Ovary (tissue), 9 donors: ENCODE data around the gene FNTB. TPM values are rescaled to one million over a fixed set of nuclear protein-coding genes. Genes with fewer than 3 reads are reported as not detected.

Experiments used
- DNase-seq, 5 donors: peaks; one replicate each; pipeline ENCODE4 v3.0.0-alpha.2; 2019 to 2020
- H3K27ac ChIP-seq, 2 donors: fragments of 200-600 bp; one replicate each; pipeline versions ENCODE4 v1.5.1 to v1.8.0; 2019 to 2022
- H3K27me3 ChIP-seq: fragments of 200-600 bp; one replicate; pipeline ENCODE4 v1.8.0; 2022
- H3K36me3 ChIP-seq: fragments of 200-600 bp; sonication (generic); one replicate; pipeline ENCODE4 v1.5.1; 2019
- H3K4me1 ChIP-seq: one replicate; pipeline ENCODE4 v1.8.1; 2013; ENCODE audit warnings: mild to moderate bottlenecking, moderate library complexity; ENCODE audit not compliant: insufficient read depth
- H3K4me3 ChIP-seq: fragments of 200-600 bp; sonication (generic); one replicate; pipeline ENCODE4 v1.5.1; 2017
- H3K9me3 ChIP-seq, 2 donors: fragments of 200-600 bp in 1 of 2; sonication (generic) in 1 of 2; one replicate each; pipeline versions ENCODE4 v1.5.1 to v1.8.1; 2013 to 2019; ENCODE audit warnings: mild to moderate bottlenecking in 1 of 2, moderate library complexity in 1 of 2
- CTCF ChIP-seq, 3 donors: fragments of 450-650 bp in 2 of 3; fragments of 200-600 bp in 1 of 3; IDR thresholded peaks; one replicate each; pipeline versions ENCODE4 v1.5.1 to v1.8.0; 2016 to 2022; ENCODE audit warnings: antibody characterized with exemption in 3 of 3, mild to moderate bottlenecking in 1 of 3
- EP300 ChIP-seq: sonication (generic); formaldehyde crosslinking; IDR thresholded peaks from one replicate; pipeline ENCODE4 v1.6.1; 2017; ENCODE audit warnings: antibody characterized with exemption
- POLR2A ChIP-seq: fragments of 450-650 bp; IDR thresholded peaks from one replicate; pipeline ENCODE4 v1.6.1; 2017; ENCODE audit warnings: antibody characterized with exemption, mild to moderate bottlenecking, moderate library complexity
- WGBS, 3 donors: extraction: QIAGEN DNeasy Blood & Tissue Kit in 1 of 3; methylation state at CpG; one replicate each; pipeline versions ENCODE4 v1.1.5 to v1.1.7; 2013 to 2017; 5-methylcytosine and 5-hydroxymethylcytosine counted together
- intact Hi-C, 4 donors: fragments of 100-400 bp; cut with DNase I; formaldehyde crosslinking; loops; one replicate each; pipeline versions ENCODE4 v1.11.0 to v1.15.1; 2022 to 2023
- polyA plus RNA-seq, 2 donors: library from polyadenylated mRNA; stranded (reverse); fragments of 200-250 nt in 1 of 2; fragments of 350-450 nt in 1 of 2; fragmentation: Illumina TruSeq in 1 of 2; extraction: RNeasy Lipid Tissue Mini Kit (QIAGEN cat#74804) in 1 of 2; gene quantifications; one replicate each; pipeline ENCODE4 v1.2.3, GENCODE V29; 2013 to 2014
- total RNA-seq, 7 donors: library from RNA; depleted of rRNA in 2 of 7; stranded (reverse); fragments of >200 nt in 2 of 7; fragmentation: NEBNext Ultra II Directional in 3 of 7; extraction: Animal tissue kit (Norgen Biotek cat#: 25700) in 3 of 7; gene quantifications; one replicate each; pipeline versions ENCODE4 v1.1.0 to v1.2.4, GENCODE V29; 2016 to 2023
- donor health status: DM: no; HTN: no; CAD: no; lungs with moderate emphysema.
- donor health status: DM: no; HTN: no; CAD: no.
- donor health status: Bipolar disorder and iron deficiency.
- donor health status: DM: yes; HTN: yes; CAD: no.
- donor health status: DM: no; HTN: no; CAD: no.
- donor health status: DM: yes; HTN: yes; CAD: no.

The FNTB gene
- total and polyA plus RNA-seq, 9 donors: 8.0 to 19.0 (median 14.1) TPM

DNA sequence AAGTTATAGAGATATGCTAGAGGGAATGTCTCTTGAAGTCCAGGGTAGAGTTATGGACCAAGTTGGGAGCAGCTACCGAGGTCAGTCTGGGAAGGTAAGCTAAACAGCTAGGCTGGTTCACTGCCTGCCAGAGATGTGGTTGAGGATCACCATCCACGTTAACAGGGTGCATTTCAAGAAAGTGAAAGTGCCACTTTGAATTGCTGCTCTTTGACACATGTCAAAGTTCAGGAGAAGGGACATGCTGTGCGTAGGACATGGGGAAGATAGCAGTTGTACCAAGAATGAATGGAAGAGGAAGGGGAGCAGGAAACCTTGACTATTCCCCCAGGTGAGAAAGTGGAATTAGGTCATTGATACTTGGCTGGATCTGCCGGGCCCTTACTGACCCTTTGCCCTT, 66.1 kb downstream of the FNTB start:
- no peaks in the 10 kb centered on the region for H3K27me3 ChIP-seq
- no peaks in the 10 kb centered on the region for H3K9me3 ChIP-seq
- H3K4me3 ChIP-seq: no peak overlapping the region
- no peak for DNase-seq
- no peak overlapping the region for H3K27ac ChIP-seq
- no peaks in the 10 kb centered on the region for H3K36me3 ChIP-seq
- H3K4me1 ChIP-seq: no peaks in the 10 kb centered on the region
- 80 to 83% (median 81%) methylated on average over 4 of the region's 4 CpGs for WGBS, 3 donors
- TF ChIP-seq POLR2A (no peak), CTCF (IDR thresholded peaks at IDR 0.05) (no peak), EP300 (no peak)
- intact Hi-C loops: no loop called here

DNA sequence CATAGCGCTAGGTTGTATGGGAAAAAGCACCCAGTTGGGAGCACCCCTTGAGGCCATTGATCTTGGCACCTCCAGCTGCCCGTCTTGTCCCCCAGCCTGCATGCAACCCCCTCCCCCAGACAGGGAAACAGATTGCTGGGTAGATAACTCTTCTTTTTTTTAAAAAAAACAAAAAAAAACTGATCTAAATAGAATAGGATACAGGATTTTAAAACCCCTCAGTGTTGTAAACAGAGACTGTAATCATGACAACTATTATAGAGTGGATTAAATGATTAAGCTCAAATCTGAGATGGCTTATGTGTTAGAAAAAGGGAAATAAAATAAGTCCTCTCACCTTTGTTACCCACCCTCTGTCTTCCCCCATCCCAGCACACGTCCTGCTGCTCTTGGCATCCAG, 66.8 kb downstream of the FNTB start:
- no peaks in the 10 kb centered on the region for H3K36me3 ChIP-seq
- WGBS, 3 donors: 95 to 96% (median 95%) methylated on average over 3 of the region's 3 CpGs

DNA sequence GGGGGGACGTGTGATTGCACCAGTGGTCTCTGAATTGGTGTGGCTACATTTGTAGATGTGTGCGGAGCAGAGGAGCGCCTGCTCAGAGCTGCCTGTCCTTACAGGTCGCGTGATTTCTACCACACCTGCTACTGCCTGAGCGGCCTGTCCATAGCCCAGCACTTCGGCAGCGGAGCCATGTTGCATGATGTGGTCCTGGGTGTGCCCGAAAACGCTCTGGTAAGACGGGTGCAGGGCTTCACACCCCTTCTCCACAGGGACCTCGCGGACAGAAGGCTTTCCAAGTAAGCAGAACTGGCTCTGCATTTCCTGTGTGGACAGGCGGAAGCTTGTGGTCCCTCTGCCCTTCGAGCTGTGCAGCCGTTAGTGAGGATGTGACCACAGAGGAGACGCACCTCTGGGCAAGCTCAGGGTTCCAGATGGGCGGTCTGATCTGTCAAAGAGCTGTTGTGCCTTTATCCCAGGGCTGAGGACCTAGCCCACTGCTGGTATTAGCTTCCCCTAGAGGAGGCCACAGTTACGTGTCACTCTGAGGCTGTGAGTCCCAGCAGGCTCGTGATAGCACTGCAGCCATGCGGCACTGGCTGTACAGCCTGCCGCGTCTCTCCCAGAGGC, 67.9 kb downstream of the FNTB start:
- 89 to 93% (median 91%) methylated on average over 23 of the region's 23 CpGs for WGBS, 3 donors

More for the DNA sequence above, 66.8 kb downstream of the FNTB start:
- Histone ChIP-seq H3K4me1 (no peaks in the 10 kb centered on the region), H3K4me3 (no peak overlapping the region), H3K9me3 (no peaks in the 10 kb centered on the region), H3K27ac (no peak overlapping the region), H3K27me3 (no peaks in the 10 kb centered on the region)
- no peak for DNase-seq
- no peak for TF ChIP-seq EP300
- TF ChIP-seq POLR2A: no peak
- no peak for TF ChIP-seq CTCF (IDR thresholded peaks at IDR 0.05)
- intact Hi-C loops: no loop called here

DNA sequence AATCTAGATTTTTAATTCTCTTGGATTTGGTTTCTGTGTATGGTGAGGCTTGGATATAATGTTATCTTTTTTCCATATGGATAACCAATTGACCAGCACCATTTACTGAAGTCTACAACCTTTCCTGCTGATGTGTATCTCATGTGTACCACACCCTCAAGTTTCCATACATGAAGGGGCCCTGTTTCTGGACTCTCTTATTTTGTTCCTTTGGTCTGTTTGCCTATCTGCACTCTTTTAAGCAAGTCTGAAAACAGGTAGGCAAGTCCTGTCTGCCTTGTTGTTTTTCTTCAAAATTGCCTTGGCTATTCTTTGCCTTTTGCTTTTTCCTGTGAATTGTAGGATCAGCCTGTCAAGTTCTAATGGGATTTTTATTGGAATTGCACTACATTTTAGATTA, 71.0 kb downstream of the FNTB start:
- DNase-seq: no peak
- no peaks in the 10 kb centered on the region for H3K27me3 ChIP-seq
- no peak overlapping the region for H3K27ac ChIP-seq
- no peak overlapping the region for H3K4me3 ChIP-seq
- intact Hi-C loops: no loop called here
- no peaks in the 10 kb centered on the region for H3K4me1 ChIP-seq
- no peak for TF ChIP-seq POLR2A
- TF ChIP-seq CTCF (IDR thresholded peaks at IDR 0.05): no peak
- TF ChIP-seq EP300: no peak
- no peaks in the 10 kb centered on the region for H3K36me3 ChIP-seq
- H3K9me3 ChIP-seq: no peaks in the 10 kb centered on the region

More for the DNA sequence above, 67.9 kb downstream of the FNTB start:
- H3K9me3 ChIP-seq: no peaks in the 10 kb centered on the region
- H3K4me1 ChIP-seq: no peaks in the 10 kb centered on the region
- intact Hi-C loops: no loop called here
- H3K36me3 ChIP-seq: no peaks in the 10 kb centered on the region
- H3K27me3 ChIP-seq: no peaks in the 10 kb centered on the region
- no peak overlapping the region for H3K4me3 ChIP-seq
- TF ChIP-seq POLR2A (no peak), EP300 (no peak), CTCF (IDR thresholded peaks at IDR 0.05) (no peak)
- H3K27ac ChIP-seq: no peak overlapping the region
- DNase-seq: no peak
